C4-2B (cell line): ENCODE measurements around the gene PRSS22.

Experiments
- H3K27ac ChIP-seq: fragments of 450-650 bp; 2 replicates; pipeline ENCODE4 v1.5.1; 2017
- ZFX ChIP-seq: fragments of 450-650 bp; IDR thresholded peaks from 2 replicates; pipeline ENCODE4 v1.6.1; 2017
- TF ChIP-seq, protein P1 (sequence below): fragments of 450-650 bp; conservative IDR thresholded peaks from 2 replicates; pipeline ENCODE4 v1.5.1; 2017; ENCODE audit warnings: mild to moderate bottlenecking

PRSS22 gene

GRCh38 chr16:2831203-2831602, 26.8 kb downstream of the PRSS22 start:
- peak overlapping the region; percentile 99 for H3K27ac ChIP-seq
- TF ChIP-seq, protein P1, sequence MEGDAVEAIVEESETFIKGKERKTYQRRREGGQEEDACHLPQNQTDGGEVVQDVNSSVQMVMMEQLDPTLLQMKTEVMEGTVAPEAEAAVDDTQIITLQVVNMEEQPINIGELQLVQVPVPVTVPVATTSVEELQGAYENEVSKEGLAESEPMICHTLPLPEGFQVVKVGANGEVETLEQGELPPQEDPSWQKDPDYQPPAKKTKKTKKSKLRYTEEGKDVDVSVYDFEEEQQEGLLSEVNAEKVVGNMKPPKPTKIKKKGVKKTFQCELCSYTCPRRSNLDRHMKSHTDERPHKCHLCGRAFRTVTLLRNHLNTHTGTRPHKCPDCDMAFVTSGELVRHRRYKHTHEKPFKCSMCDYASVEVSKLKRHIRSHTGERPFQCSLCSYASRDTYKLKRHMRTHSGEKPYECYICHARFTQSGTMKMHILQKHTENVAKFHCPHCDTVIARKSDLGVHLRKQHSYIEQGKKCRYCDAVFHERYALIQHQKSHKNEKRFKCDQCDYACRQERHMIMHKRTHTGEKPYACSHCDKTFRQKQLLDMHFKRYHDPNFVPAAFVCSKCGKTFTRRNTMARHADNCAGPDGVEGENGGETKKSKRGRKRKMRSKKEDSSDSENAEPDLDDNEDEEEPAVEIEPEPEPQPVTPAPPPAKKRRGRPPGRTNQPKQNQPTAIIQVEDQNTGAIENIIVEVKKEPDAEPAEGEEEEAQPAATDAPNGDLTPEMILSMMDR = no peak
- no peak for TF ChIP-seq ZFX

DNA sequence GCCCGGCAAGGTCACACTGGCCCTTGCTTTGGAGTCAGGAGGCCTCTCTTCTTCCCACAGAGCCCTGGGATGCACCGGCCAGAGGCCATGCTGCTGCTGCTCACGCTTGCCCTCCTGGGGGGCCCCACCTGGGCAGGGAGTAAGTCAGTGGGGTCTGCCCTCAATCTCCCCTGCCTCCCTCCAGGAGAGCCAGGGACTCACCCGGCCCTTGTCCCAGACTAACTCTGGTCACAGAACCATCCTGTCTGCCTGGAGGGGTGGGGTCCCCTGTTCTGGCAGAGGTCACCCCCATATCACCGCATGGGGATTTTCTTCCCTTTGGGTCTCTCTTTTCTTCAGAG, 27.6 kb downstream of the PRSS22 start:
- TF ChIP-seq, protein P1 = no peak
- TF ChIP-seq ZFX = 0 out of 2 replicates have a peak, but pooled peaks have one; percentile 24
- H3K27ac ChIP-seq = peak overlapping the region; percentile 99

- peak within 1 kb of the TSS; percentile 99 for H3K27ac ChIP-seq
- TF ChIP-seq, protein P1 = no peak
- peak; percentile 61; the same call in 1 of the 2 replicates for TF ChIP-seq ZFX
These were observed 28.2 kb downstream of the PRSS22 start, which contains the start of gene ZG16B for GRCh38 chr16:2829501-2830354. Gene ZG16B (plus strand): TSS chr16:2830303. CDS start chr16:2830442, 139 bp downstream.

- no peak for TF ChIP-seq ZFX
- TF ChIP-seq, protein P1 = no peak
- peak overlapping the region; percentile 99 for H3K27ac ChIP-seq
These were observed 29.0 kb downstream of the PRSS22 start for GRCh38 chr16:2828876-2829430.

DNA sequence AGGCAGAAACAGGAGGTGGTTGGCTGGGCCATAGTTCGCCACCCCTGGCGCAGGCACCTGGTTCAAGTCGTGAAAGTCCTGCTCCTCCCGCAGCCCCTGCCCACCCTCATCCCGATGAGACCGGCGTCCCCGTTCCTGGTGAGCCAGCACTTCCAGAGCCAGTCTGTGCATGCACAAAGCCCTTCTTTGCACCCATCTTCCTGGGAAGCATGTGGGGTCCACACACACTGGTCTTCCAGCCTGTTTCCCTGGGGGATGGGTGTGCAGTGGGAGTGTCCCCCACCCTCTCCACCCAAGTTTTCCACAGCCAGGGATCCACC, 29.5 kb downstream of the PRSS22 start:
- H3K27ac ChIP-seq = peak overlapping the region; percentile 99
- no peak for TF ChIP-seq ZFX
- TF ChIP-seq, protein P1 = no peak

- H3K27ac ChIP-seq = no peak overlapping the region; the same call in 1 of the 2 replicates
- TF ChIP-seq ZFX = no peak
- TF ChIP-seq, protein P1 = no peak
These were observed 30.0 kb downstream of the PRSS22 start for GRCh38 chr16:2827831-2828520.

DNA sequence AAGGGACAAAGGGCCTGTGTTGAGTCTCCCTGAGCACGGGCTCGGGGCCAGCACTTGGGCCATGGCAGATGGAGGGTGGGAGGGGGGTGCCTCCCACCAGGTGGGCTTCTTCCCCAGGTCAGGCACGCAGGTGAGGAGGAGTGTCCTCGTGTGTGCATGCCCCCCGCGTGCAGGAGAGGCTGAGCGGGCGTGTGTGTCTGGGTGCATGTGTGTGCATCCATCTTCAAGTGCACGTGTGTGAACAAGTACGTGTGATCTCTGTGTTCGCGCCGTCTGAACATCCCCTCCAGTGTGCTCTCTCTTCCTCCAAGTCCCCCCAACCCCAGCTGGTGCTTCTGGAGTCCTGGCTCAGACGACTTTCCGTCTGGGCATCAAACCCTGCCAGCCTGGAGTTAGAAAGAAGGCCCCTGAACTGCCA, 30.6 kb downstream of the PRSS22 start:
- H3K27ac ChIP-seq = no peak overlapping the region

More for the DNA sequence above, 30.6 kb downstream of the PRSS22 start:
- TF ChIP-seq, protein P1 = no peak
- no peak for TF ChIP-seq ZFX
